ENCODE data around the gene CHIC2.

- TF ChIP-seq CTCF (IDR thresholded peaks at IDR 0.05), result no peak
- TF ChIP-seq EP300 (IDR thresholded peaks at IDR 0.05), result no peak
Measured at GRCh38 chr4:53960843-53961242, 103.6 kb downstream of the CHIC2 start.
